Neuronal stem cell (in vitro differentiated cells): ENCODE measurements around the gene HOXA5.

ENCODE experiments used
- DNase-seq: peaks from one replicate; pipeline ENCODE4 v3.0.0-alpha.2; 2013; ENCODE audit warnings: low spot score
- H2AFZ ChIP-seq: one replicate; pipeline ENCODE4 v1.6.1; 2013; ENCODE audit warnings: mild to moderate bottlenecking, low read length, inconsistent platforms
- H2AK5ac ChIP-seq: 2 replicates; pipeline ENCODE4 v1.6.1; 2013; ENCODE audit warnings: low read depth, mild to moderate bottlenecking, inconsistent platforms, low read length, moderate library complexity, mixed read lengths
- H2BK120ac ChIP-seq: 2 replicates; pipeline ENCODE4 v1.6.1; 2013; ENCODE audit warnings: low read depth, mild to moderate bottlenecking, inconsistent platforms, low read length, moderate library complexity, mixed read lengths
- H2BK12ac ChIP-seq: one replicate; pipeline ENCODE4 v1.6.1; 2013; ENCODE audit warnings: low read length, inconsistent platforms
- H2BK15ac ChIP-seq: 2 replicates; pipeline ENCODE4 v1.6.1; 2013; ENCODE audit warnings: mild to moderate bottlenecking, low read length, inconsistent platforms, mixed read lengths
- H2BK5ac ChIP-seq: one replicate; pipeline ENCODE4 v1.6.1; 2013; ENCODE audit warnings: inconsistent platforms, mild to moderate bottlenecking, low read length, moderate library complexity
- H3K14ac ChIP-seq: one replicate; pipeline ENCODE4 v1.6.1; 2013; ENCODE audit warnings: low read length, inconsistent platforms
- H3K18ac ChIP-seq: 2 replicates; pipeline ENCODE4 v1.6.1; 2013; ENCODE audit warnings: low read length, inconsistent platforms
- H3K23ac ChIP-seq: 2 replicates; pipeline ENCODE4 v1.6.1; 2013; ENCODE audit warnings: low read depth, mild to moderate bottlenecking, mixed read lengths, low read length, inconsistent platforms; ENCODE audit not compliant: poor library complexity
- H3K27ac ChIP-seq: replicated peaks from 3 replicates; pipeline ENCODE4 v1.5.1; 2013; ENCODE audit warnings: low read length, inconsistent platforms
- H3K27me3 ChIP-seq, 3 experiments: 2 replicates each; pipeline ENCODE4 v1.6.1; 2013; ENCODE audit warnings: low read length in 3 of 3, mild to moderate bottlenecking in 2 of 3, inconsistent platforms in 1 of 3, low read depth in 1 of 3, mixed read lengths in 1 of 3, moderate library complexity in 1 of 3; ENCODE audit not compliant: control insufficient read depth in 3 of 3, insufficient read depth in 3 of 3
- H3K36me3 ChIP-seq, 2 donors: replicated peaks in 1 of 2; 2 replicates each; pipeline ENCODE4 v1.6.1; 2013; ENCODE audit warnings: low read length in 2 of 2; ENCODE audit not compliant: control insufficient read depth in 2 of 2, insufficient read depth in 2 of 2
- H3K4ac ChIP-seq: 2 replicates; pipeline ENCODE4 v1.6.1; 2013; ENCODE audit warnings: inconsistent platforms, mild to moderate bottlenecking, low read length, moderate library complexity
- H3K4me1 ChIP-seq, 2 donors: 1 replicate in 1 of 2; 2 replicates in 1 of 2; pipeline ENCODE4 v1.6.1; 2013; ENCODE audit warnings: low read length in 2 of 2, low read depth in 1 of 2; ENCODE audit not compliant: control insufficient read depth in 2 of 2, insufficient read depth in 1 of 2
- H3K4me2 ChIP-seq: one replicate; pipeline ENCODE4 v1.6.1; 2013; ENCODE audit warnings: mild to moderate bottlenecking, low read length, inconsistent platforms; ENCODE audit not compliant: insufficient read depth, poor library complexity, severe bottlenecking
- H3K4me3 ChIP-seq, 2 donors: 2 replicates each; pipeline ENCODE4 v1.5.1; 2013; ENCODE audit warnings: low read length in 2 of 2, mild to moderate bottlenecking in 2 of 2, inconsistent platforms in 1 of 2, moderate library complexity in 1 of 2
- H3K79me1 ChIP-seq: one replicate; pipeline ENCODE4 v1.6.1; 2013; ENCODE audit warnings: low read depth, mild to moderate bottlenecking, inconsistent platforms, low read length, moderate library complexity
- H3K9ac ChIP-seq: one replicate; pipeline ENCODE4 v1.6.1; 2013; ENCODE audit warnings: mild to moderate bottlenecking, low read depth, low read length, inconsistent platforms; ENCODE audit not compliant: poor library complexity
- H3K9me3 ChIP-seq, 2 donors: replicated peaks in 1 of 2; 2 replicates each; pipeline versions ENCODE3 to v1.6.1; 2013; ENCODE audit warnings: low read length in 2 of 2, mild to moderate bottlenecking in 2 of 2, inconsistent platforms in 1 of 2, low read depth in 1 of 2, mixed read lengths in 1 of 2, moderate library complexity in 1 of 2; ENCODE audit not compliant: control insufficient read depth in 2 of 2, insufficient read depth in 1 of 2
- H4K8ac ChIP-seq: one replicate; pipeline ENCODE4 v1.6.1; 2013; ENCODE audit warnings: low read depth, mild to moderate bottlenecking, inconsistent platforms, low read length, moderate library complexity
- H4K91ac ChIP-seq: one replicate; pipeline ENCODE4 v1.6.1; 2013; ENCODE audit warnings: low read length, low read depth, mild to moderate bottlenecking, inconsistent platforms; ENCODE audit not compliant: poor library complexity
- WGBS, 2 donors: extraction: QIAGEN DNeasy Blood & Tissue Kit; methylation state at CpG; one replicate each; pipeline ENCODE4 v1.1.7; 2013; ENCODE audit warnings: missing lambda C conversion rate in 2 of 2, mixed read lengths in 1 of 2; ENCODE audit not compliant: insufficient read length in 2 of 2, insufficient replicate concordance in 1 of 2; ENCODE audit errors: extremely low coverage in 2 of 2; 5-methylcytosine and 5-hydroxymethylcytosine counted together

HOXA5 gene

DNA sequence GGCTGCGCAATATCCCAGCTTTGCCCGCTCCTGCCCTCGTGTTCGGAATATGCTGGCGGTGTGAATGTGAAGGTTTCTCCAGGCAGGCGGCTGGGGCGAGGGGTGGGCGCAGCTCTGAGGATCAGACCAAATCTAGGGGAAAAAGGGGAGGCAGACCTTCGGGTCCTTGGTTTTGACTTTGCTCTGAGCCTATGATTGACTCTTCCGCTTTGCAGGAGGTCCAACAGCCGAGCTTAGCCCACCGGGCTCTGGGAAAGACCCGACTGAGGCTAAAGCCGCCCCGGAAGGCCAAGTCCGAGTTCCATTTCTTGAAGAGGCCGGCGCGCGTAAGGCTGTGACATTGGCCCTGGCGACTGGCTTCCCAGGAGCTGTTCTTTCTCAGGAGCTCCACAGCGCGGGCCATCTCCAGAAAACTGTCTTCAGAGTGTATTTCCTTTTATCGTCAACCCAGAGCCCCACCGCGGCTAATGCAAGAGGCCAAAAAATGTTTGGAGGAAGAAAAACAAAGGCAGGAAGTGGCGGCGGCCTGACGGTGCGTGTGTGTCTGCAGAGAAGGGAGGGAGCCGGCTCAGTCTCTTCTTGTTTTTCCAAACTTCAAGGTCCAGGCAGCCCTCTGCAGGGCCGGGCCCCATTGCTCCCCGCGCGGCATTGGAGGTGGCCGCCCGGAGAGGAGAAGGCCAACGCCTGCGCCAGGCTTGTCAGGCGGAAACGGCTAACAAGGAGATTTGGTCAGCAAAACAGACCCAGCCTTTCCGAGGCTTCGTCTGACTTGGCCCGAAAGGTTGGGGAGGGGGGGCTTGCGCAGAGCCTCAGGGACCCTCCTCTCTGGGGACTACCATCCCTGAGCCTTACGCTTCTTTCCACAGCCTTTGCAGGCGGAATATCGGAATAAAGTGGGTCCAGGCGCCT, 45.2 kb upstream of the HOXA5 start:
- H4K91ac ChIP-seq: no peak overlapping the region
- no peak overlapping the region for H3K18ac ChIP-seq
- H3K23ac ChIP-seq: no peak overlapping the region
- H3K4me2 ChIP-seq: no peak overlapping the region
- H4K8ac ChIP-seq: no peak overlapping the region
- peak overlapping the region in 1 of 2 donors; percentile 12 for H3K4me3 ChIP-seq
- WGBS, 2 donors: no CpG with 5 or more reads among the region's 49 CpGs
- peaks cover 0 to 3% of the 10 kb centered on the region in 2 donors for H3K4me1 ChIP-seq
- no peak overlapping the region for H2BK12ac ChIP-seq
- H2AK5ac ChIP-seq: no peak overlapping the region
- no peak for DNase-seq
- peak overlapping the region; percentile 80 for H2AFZ ChIP-seq
- peaks cover 2 to 6% of the 10 kb centered on the region in 2 donors for H3K9me3 ChIP-seq
- peaks cover 84 to 99% (median 98%) of the 10 kb centered on the region in 3 experiments for H3K27me3 ChIP-seq
- no peaks in the 10 kb centered on the region for H3K36me3 ChIP-seq
- H2BK15ac ChIP-seq: no peak overlapping the region
- no peaks in the 10 kb centered on the region for H3K79me1 ChIP-seq
- H2BK120ac ChIP-seq: no peak overlapping the region
- H3K27ac ChIP-seq: no peak overlapping the region
- no peak overlapping the region for H3K9ac ChIP-seq
- no peak overlapping the region for H3K4ac ChIP-seq
- no peak overlapping the region for H2BK5ac ChIP-seq
- H3K14ac ChIP-seq: no peak overlapping the region

DNA sequence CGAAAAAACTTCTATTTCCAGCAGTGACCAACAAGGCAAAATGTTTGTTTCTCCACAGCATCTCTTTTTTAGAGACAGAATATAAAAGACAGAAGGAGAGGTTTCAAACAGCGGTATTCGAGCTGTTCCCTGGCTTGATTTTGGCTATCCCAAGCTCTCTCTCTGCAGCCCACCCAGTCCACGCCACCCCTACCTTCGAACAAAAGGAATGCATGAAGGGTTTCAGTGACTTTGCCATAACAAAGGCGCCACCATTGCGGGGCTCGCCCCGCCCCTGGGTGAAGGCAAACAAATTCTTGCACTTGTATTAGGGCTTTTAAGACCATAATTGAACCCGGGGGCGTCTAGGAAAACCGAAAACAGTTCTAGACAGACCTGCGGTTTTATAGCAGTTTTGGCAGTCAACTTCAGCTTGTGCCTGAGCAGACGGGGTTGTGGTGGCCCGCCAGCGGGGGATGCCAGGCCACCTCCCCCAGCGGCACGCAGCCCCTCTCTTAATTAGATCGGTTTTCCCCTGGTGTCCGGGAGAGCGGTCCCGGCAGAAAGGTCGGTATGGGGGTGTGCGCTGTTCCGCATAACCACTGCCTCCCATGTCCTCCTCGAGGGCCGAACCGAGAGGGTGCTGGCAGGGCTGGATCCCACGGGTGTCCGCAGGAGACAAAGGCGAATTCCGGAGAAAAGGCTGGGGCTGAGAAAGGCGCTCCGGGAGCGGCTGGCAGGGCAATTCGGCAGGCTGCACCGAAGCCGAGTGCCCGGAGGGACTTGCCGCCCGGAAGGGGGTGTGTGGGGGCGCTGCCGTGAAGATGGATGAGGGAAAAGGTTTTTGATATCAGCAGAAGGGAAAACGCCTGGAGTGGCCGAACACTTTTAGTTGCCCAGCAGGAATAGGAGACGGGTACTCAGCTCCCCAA, 44.2 kb upstream of the HOXA5 start:
- no CpG with 5 or more reads among the region's 46 CpGs for WGBS, 2 donors
- no peak for DNase-seq

DNA sequence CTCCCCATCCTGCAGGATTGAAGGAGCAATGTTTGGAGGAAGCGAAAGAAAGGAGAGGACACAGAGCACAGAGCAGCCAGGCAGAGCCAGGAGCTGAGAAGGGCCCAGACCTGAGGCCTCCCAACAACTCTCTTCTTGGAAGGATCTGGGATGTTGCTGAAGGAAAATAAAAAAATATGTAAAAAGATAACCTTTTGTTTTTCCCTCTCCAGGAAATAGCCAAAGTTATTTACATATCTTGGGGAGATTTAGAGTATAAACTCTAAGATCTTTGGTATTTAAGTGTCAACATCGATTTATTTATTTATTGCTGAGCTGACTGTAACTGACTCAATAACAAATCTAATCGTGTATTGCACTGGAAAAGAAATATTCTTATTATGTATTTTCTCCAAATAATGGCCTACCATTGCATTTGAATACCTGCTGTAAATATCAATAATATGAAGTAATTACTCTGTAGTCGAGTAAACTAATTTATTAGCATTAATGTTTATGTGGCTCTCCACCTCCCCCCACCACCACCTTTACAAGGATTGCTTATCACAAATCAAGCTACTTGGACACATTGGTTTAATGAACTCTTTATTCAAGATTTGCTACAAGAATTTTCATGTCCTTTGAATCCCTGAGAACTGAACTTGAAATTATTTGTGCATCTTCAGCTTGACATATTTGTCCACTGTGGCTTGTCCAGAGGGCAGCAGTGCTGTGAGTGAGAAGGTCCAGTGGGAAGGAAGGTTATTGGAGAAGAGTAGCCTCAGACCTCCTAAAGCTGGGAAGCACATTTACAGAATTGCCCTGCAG, 43.4 kb upstream of the HOXA5 start:
- H3K14ac ChIP-seq: no peak overlapping the region
- H3K4me1 ChIP-seq: peaks cover 0 to 3% of the 10 kb centered on the region in 2 donors
- H3K79me1 ChIP-seq: no peaks in the 10 kb centered on the region
- H2BK15ac ChIP-seq: no peak overlapping the region
- DNase-seq: no peak
- no peak overlapping the region for H4K91ac ChIP-seq
- no peak overlapping the region for H4K8ac ChIP-seq
- peaks cover 2 to 6% of the 10 kb centered on the region in 2 donors for H3K9me3 ChIP-seq
- no peak overlapping the region for H2AFZ ChIP-seq
- no peak overlapping the region for H2BK120ac ChIP-seq
- no peak overlapping the region for H3K27ac ChIP-seq
- no peak overlapping the region for H2AK5ac ChIP-seq
- H3K18ac ChIP-seq: no peak overlapping the region
- H3K36me3 ChIP-seq: no peaks in the 10 kb centered on the region
- no peak overlapping the region for H2BK12ac ChIP-seq
- H3K4ac ChIP-seq: no peak overlapping the region
- no peak overlapping the region for H3K4me3 ChIP-seq
- H3K4me2 ChIP-seq: no peak overlapping the region
- WGBS, 2 donors: no CpG with 5 or more reads among the region's 4 CpGs
- no peak overlapping the region for H3K9ac ChIP-seq
- no peak overlapping the region for H2BK5ac ChIP-seq
- no peak overlapping the region for H3K23ac ChIP-seq
- peaks cover 85 to 99% (median 98%) of the 10 kb centered on the region in 3 experiments for H3K27me3 ChIP-seq

More for the DNA sequence above, 44.2 kb upstream of the HOXA5 start:
- Histone ChIP-seq H3K27ac (no peak overlapping the region), H3K4me2 (no peak overlapping the region), H2BK120ac (no peak overlapping the region), H2BK5ac (no peak overlapping the region), H2AK5ac (no peak overlapping the region), H3K27me3 (peaks cover 85 to 99% (median 98%) of the 10 kb centered on the region in 3 experiments), H3K36me3 (no peaks in the 10 kb centered on the region), H3K18ac (no peak overlapping the region), H3K4me3 (no peak overlapping the region), H3K4me1 (peaks cover 0 to 3% of the 10 kb centered on the region in 2 donors), H2AFZ (peak overlapping the region; percentile 80), H3K9me3 (peaks cover 2 to 6% of the 10 kb centered on the region in 2 donors), H3K79me1 (no peaks in the 10 kb centered on the region), H3K4ac (no peak overlapping the region), H3K14ac (no peak overlapping the region), H4K91ac (no peak overlapping the region), H2BK15ac (no peak overlapping the region), H2BK12ac (no peak overlapping the region), H3K9ac (no peak overlapping the region), H4K8ac (no peak overlapping the region), H3K23ac (peak overlapping the region; percentile 6)
